HepG2 (cell line): ENCODE data around the gene ICE2. TPM values are rescaled to one million over a fixed set of nuclear protein-coding genes. Genes with fewer than 3 reads are reported as not detected.
A peak's percentile ranks its signal among the peaks of the same experiment; 100 is the strongest.

Experiments
- ARHGAP35 ChIP-seq: sonication (generic); formaldehyde crosslinking; IDR thresholded peaks from 2 replicates; pipeline ENCODE4 v1.9.0; 2022; ENCODE audit warnings: mild to moderate bottlenecking, inconsistent platforms, moderate library complexity, missing genetic modification reagents, borderline replicate concordance
- ATF3 ChIP-seq: sonication (generic); formaldehyde crosslinking; IDR thresholded peaks from 2 replicates; pipeline ENCODE4 v1.4.0; 2020; ENCODE audit warnings: missing genetic modification reagents
- CHD4 ChIP-seq: fragments of 200-600 bp; sonication (generic); IDR thresholded peaks from 2 replicates; pipeline ENCODE4 v1.7.0; 2017; ENCODE audit warnings: mild to moderate bottlenecking, low read length, borderline replicate concordance
- ELK4 ChIP-seq: sonication (generic); formaldehyde crosslinking; IDR thresholded peaks from 2 replicates; pipeline ENCODE4 v1.9.0; 2021; ENCODE audit warnings: missing genetic modification reagents, borderline replicate concordance
- MAFF ChIP-seq: IDR thresholded peaks from 2 replicates; pipeline ENCODE4 v1.6.1; 2011; ENCODE audit warnings: low read depth, low read length, improper control_type of control experiment
- NFE2L1 ChIP-seq: sonication (generic); formaldehyde crosslinking; IDR thresholded peaks from 2 replicates; pipeline ENCODE4 v1.4.0; 2020; ENCODE audit warnings: missing genetic modification reagents, mild to moderate bottlenecking, borderline replicate concordance
- STAG1 ChIP-seq: sonication (generic); formaldehyde crosslinking; IDR thresholded peaks from 2 replicates; pipeline ENCODE4 v1.4.0; 2020; ENCODE audit warnings: missing genetic modification reagents
- TBX2 ChIP-seq: sonication (generic); formaldehyde crosslinking; IDR thresholded peaks from 2 replicates; pipeline ENCODE4 v1.5.0; 2020; ENCODE audit warnings: missing genetic modification reagents, mild to moderate bottlenecking, borderline replicate concordance
- THAP11 ChIP-seq: IDR thresholded peaks from 2 replicates; pipeline ENCODE4 v1.6.1; 2016; ENCODE audit warnings: missing biosample characterization, missing genetic modification reagents
- TOE1 ChIP-seq: sonication (generic); formaldehyde crosslinking; IDR thresholded peaks from 2 replicates; pipeline ENCODE4 v1.4.0; 2020; ENCODE audit warnings: mild to moderate bottlenecking, missing genetic modification reagents
- ZBTB2 ChIP-seq: sonication (generic); formaldehyde crosslinking; IDR thresholded peaks from 2 replicates; pipeline ENCODE4 v1.8.0; 2022; ENCODE audit warnings: low read depth, missing genetic modification reagents
- ZIK1 ChIP-seq: sonication (generic); formaldehyde crosslinking; IDR thresholded peaks from 2 replicates; pipeline ENCODE4 v1.5.0; 2020; ENCODE audit warnings: mild to moderate bottlenecking, low read depth, missing genetic modification reagents, borderline replicate concordance
- ZNF207 ChIP-seq: fragments of 450-650 bp; IDR thresholded peaks from 2 replicates; pipeline ENCODE4 v1.6.1; 2016; ENCODE audit warnings: antibody characterized with exemption, borderline replicate concordance
- ZNF275 ChIP-seq: sonication (generic); formaldehyde crosslinking; IDR thresholded peaks from 2 replicates; pipeline ENCODE4 v1.8.0; 2022; ENCODE audit warnings: missing genetic modification reagents, mild to moderate bottlenecking, inconsistent platforms, borderline replicate concordance
- ZNF296 ChIP-seq: sonication (generic); formaldehyde crosslinking; conservative IDR thresholded peaks from 2 replicates; pipeline ENCODE4 v1.5.0; 2020; ENCODE audit warnings: mild to moderate bottlenecking, missing genetic modification reagents
- ZNF350 ChIP-seq: sonication (generic); formaldehyde crosslinking; IDR thresholded peaks from 2 replicates; pipeline ENCODE4 v1.4.0; 2020; ENCODE audit warnings: mild to moderate bottlenecking, low read depth, missing genetic modification reagents, borderline replicate concordance
- ZNF557 ChIP-seq: sonication (generic); formaldehyde crosslinking; IDR thresholded peaks from 2 replicates; pipeline ENCODE4 v1.4.0; 2020; ENCODE audit warnings: missing genetic modification reagents
- ZNF589 ChIP-seq: sonication (generic); formaldehyde crosslinking; conservative IDR thresholded peaks from 2 replicates; pipeline ENCODE4 v1.8.0; 2022; ENCODE audit warnings: mild to moderate bottlenecking, moderate library complexity, missing genetic modification reagents
- ZNF644 ChIP-seq: IDR thresholded peaks from 2 replicates; pipeline ENCODE4 v1.6.1; 2016; ENCODE audit warnings: low read depth
- ZNF775 ChIP-seq: sonication (generic); formaldehyde crosslinking; IDR thresholded peaks from 2 replicates; pipeline ENCODE4 v1.4.0; 2020; ENCODE audit warnings: missing genetic modification reagents, mild to moderate bottlenecking, moderate library complexity, borderline replicate concordance
- polyA plus RNA-seq, 8 experiments: library from polyadenylated mRNA; depleted of rRNA in 3 of 8; stranded (reverse) in 7 of 8; unstranded in 1 of 8; fragments of >200 nt; fragmentation: Illumina TruSeq in 4 of 8; extraction: Trizol in 4 of 8; gene quantifications; 2 replicates each; pipeline versions ENCODE4 v1.2.1 to v1.2.3, GENCODE V29; 2011 to 2016; ENCODE audit warnings: low read depth in 4 of 8, missing spikeins in 1 of 8, mixed read lengths in 1 of 8; ENCODE audit not compliant: insufficient read depth in 1 of 8
- total RNA-seq, 5 experiments: library from RNA; depleted of rRNA; stranded (reverse); fragments of >200 nt; fragmentation: Illumina TruSeq; extraction: Trizol; gene quantifications; 2 replicates each; pipeline ENCODE4 v1.2.3, GENCODE V29; 2016; ENCODE audit warnings: low read depth in 1 of 5
- TF ChIP-seq, protein P1 (sequence below): sonication (generic); formaldehyde crosslinking; IDR thresholded peaks from 2 replicates; pipeline ENCODE4 v1.4.0; 2020; ENCODE audit warnings: missing genetic modification reagents, mild to moderate bottlenecking, borderline replicate concordance

ICE2 gene
- total and polyA plus RNA-seq, 2 of the 13 experiments (the other 11 are each of a cell fraction or from before 2014, with no cell fraction given), result 24.8 to 26.4 TPM

- TF ChIP-seq ZNF275, result peak; percentile 87; the same call in 1 of the 2 replicates
- no peak for TF ChIP-seq CHD4
- 0 out of 2 replicates have a peak, but pooled peaks have one; percentile 28 for TF ChIP-seq TOE1
- TF ChIP-seq TBX2 (CRISPR knock-in tag), result peak; percentile 82; the same call in 1 of the 2 replicates
- TF ChIP-seq THAP11 (CRISPR knock-in tag), result peak; percentile 89
- peak; percentile 92 for TF ChIP-seq ZNF350 (CRISPR knock-in tag)
- TF ChIP-seq ELK4, result no peak
- TF ChIP-seq, protein P1, sequence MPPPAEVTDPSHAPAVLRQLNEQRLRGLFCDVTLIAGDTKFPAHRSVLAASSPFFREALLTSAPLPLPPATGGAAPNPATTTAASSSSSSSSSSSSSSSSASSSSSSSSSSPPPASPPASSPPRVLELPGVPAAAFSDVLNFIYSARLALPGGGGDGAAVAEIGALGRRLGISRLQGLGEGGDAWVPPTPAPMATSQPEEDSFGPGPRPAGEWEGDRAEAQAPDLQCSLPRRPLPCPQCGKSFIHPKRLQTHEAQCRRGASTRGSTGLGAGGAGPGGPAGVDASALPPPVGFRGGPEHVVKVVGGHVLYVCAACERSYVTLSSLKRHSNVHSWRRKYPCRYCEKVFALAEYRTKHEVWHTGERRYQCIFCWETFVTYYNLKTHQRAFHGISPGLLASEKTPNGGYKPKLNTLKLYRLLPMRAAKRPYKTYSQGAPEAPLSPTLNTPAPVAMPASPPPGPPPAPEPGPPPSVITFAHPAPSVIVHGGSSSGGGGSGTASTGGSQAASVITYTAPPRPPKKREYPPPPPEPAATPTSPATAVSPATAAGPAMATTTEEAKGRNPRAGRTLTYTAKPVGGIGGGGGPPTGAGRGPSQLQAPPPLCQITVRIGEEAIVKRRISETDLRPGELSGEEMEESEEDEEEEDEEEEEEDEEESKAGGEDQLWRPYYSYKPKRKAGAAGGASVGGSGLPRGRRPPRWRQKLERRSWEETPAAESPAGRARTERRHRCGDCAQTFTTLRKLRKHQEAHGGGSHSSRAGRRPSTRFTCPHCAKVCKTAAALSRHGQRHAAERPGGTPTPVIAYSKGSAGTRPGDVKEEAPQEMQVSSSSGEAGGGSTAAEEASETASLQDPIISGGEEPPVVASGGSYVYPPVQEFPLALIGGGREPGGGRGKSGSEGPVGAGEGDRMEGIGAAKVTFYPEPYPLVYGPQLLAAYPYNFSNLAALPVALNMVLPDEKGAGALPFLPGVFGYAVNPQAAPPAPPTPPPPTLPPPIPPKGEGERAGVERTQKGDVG (CRISPR knock-in tag), result peak; percentile 58; the same call in 1 of the 2 replicates
- TF ChIP-seq ARHGAP35, result peak; percentile 63; the same call in 1 of the 2 replicates
- TF ChIP-seq ZNF644 (CRISPR knock-in tag), result peak; percentile 34; the same call in 1 of the 2 replicates
- TF ChIP-seq ZNF207, result no peak
- TF ChIP-seq ZIK1 (CRISPR knock-in tag), result peak; percentile 51; the same call in 1 of the 2 replicates
- TF ChIP-seq ZNF296, result 0 out of 2 replicates have a peak, but pooled peaks have one; percentile 75
- TF ChIP-seq NFE2L1 (CRISPR knock-in tag), result no peak
- peak; percentile 30 for TF ChIP-seq STAG1 (CRISPR knock-in tag)
- TF ChIP-seq MAFF, result no peak
- no peak for TF ChIP-seq ZNF775 (CRISPR knock-in tag)
- no peak; the same call in 1 of the 2 replicates for TF ChIP-seq ZNF589 (CRISPR knock-in tag)
- TF ChIP-seq ZBTB2 (CRISPR knock-in tag), result peak; percentile 25; the same call in 1 of the 2 replicates
- peak; percentile 93; the same call in 1 of the 2 replicates for TF ChIP-seq ZNF557 (CRISPR knock-in tag)
- peak; percentile 62 for TF ChIP-seq ATF3 (CRISPR knock-in tag)
These were observed at the start of gene ICE2 (continued) for GRCh38 chr15:60478566-60479360.
